Kidney glomerular epithelial cell (primary cell): ENCODE data around the gene RBM33.

Source experiments
- DNase-seq: peaks from one replicate; lab custom pipeline; 2025; lab: John Stamatoyannopoulos, UW

The RBM33 gene

DNA sequence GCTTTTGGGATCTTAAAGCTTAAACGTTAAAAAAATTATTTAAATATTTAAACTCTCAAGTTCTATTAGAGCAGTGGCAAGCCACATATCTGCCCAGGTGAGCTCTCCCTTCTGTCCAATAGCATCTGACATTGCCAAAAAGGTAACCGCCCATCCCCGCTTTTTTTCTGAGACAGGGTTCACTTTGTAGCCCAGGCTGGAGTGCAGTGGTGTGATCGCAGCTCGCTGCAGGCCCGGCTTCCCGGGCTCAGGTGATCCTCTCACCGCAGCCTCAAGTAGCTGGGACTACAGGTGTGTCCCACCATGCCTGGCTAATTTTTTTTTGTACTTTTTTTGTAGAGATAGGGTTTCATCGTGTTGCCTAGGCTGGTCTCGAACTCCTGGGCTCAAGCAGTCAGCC lies 83.2 kb downstream of the RBM33 start:
- DNase-seq, result no peak

DNA sequence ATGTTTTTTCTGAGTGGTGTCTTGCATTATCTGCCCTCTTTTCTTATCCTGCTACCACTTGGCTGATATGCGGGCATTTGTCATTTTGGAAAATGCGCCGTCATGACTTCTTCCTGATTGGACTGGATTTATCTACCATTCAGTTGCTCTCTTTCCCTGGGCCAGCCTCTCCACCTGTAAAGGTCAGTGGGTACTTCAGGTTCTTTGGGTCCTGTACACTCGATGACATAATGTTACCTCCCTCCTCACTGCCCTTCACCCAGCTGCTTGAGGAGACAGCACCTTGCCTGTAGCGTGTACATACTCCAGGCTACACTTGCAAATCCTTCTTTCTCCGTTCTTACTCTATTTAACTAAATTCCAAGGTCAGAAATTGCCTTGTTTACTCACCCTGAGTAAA lies 83.7 kb downstream of the RBM33 start:
- no peak for DNase-seq

DNA sequence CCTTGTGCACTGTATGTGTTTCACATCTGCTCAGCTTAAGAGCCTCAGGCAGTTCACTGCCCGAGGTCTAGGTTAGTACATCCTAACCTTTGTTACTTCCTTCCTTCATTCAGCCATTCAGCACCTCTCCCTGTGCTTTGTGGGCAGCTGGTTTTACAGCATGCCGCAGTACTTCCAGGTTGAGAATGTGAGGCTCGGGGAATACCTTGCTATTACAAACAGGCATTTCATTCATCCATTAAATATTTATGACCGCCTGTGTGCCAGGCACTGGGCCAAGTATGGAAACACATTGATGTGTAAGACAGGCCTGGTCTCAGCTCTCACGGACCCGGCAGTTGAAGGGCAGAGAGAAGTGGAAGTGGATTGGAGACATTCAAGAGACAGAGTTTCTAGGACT lies 85.4 kb downstream of the RBM33 start:
- no peak for DNase-seq

DNA sequence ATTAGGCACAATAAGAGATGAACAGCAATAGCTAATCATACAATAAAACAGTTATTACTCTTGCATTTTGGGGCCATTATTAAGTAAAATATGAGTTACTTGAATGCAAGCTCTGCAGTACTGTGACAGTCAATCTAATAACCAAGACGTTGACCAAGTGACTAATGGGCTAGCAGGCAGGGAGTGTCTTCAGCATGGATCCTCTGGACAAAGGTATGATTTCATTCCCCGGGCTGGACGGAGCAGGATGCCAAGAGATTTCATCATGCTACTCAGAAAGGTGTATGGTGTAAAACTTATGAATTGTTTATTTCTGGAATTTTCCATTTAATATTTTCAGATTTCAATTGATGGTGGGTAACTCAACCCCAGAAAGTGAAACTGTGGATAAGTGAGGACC lies 86.9 kb downstream of the RBM33 start:
- DNase-seq, result no peak

DNA sequence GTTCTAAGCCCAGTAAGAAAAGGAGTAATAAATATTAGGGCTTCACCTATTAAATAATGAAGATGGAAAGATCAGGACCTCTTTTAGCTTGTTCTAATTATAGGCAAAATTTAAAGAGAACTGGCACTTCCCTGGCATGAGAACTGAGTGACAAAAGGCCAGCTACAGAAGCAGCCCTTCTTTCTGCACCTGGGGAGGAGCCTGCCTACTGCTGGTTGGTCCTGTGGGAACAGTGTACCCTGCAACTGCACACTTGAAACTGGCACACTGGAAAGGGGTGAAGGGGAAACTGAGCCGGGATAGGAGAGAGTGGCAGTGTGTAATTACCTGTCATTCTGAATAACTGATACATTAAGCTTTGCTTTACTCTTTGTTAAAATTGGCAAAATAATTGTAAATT lies 87.4 kb downstream of the RBM33 start:
- no peak for DNase-seq

DNA sequence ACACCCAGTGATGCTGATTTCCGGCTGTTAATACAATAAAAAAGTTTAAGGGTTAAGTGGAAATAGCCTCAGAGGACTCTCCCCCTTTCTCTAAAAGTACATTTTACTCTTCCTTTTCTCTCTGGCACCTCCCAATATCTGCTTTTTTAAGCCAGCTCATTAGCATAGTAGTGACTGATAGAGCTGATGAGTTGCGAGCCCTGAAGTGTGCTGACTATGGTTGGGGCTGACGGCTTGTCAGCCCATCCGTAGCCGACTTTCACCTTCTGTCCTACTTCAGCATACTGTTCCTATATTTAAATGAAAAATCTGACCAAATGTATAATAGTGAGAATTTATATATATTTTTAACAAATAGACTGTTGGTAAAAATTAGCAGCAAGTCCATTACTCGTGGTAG lies 87.8 kb downstream of the RBM33 start:
- DNase-seq, result no peak

DNA sequence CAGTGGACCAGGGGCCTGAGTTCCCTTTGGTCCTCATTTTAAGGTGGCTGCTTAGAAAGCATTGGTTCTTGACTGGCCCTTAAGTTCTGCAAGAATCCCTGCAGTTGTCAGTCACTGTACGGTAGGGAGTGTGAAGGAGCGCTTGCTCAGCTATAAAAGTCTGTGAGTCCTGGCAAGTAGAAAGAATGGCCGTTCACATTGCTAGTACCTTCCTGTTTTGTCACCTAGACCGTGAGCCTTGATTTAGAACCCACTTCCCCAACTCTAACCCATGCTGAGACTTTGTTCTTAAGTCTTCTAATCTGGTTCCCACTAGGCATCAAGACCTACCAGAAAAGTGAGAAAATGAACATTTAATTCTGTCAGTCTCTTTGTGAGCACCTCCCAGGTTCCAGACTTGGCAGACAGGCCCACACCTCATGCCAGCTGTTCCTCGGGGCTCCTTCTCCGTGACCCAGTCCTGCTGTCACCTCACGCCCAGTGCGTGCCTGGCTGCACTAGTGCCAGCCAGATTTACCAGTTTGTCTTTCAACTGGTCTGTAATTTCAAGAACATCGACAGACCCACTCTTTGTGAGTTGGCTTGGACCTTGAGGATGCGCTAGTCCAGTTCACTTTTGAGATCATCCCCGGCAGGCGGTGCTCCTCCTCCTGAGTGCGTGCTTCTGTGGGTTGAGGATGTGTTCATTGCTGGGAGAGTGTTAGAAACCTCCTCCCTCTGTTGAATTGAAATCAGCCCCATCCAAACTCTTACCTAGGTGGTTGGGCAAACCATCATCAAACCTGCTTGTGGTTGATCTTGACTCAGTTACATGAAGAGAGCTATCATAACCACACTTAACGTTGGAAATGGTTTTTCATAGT lies 89.4 kb downstream of the RBM33 start:
- DNase-seq, result no peak

DNA sequence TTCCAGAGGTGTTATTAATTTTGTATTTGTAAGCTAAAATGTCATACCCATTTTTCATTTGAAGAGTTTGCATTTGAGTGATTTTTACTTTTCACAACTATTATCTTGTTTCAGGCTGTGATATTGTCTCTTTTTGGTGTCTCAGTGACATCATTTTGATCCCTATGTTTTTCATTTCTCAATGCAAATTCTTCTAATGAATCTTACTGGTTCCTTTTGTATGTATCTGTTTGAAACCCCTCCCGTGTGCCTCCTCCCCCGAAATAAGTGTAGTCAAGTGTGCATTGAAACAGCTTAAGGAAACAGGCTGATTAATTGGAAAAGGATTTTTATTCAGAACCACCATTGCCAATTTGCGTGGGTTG lies 90.0 kb downstream of the RBM33 start:
- DNase-seq, result no peak

DNA sequence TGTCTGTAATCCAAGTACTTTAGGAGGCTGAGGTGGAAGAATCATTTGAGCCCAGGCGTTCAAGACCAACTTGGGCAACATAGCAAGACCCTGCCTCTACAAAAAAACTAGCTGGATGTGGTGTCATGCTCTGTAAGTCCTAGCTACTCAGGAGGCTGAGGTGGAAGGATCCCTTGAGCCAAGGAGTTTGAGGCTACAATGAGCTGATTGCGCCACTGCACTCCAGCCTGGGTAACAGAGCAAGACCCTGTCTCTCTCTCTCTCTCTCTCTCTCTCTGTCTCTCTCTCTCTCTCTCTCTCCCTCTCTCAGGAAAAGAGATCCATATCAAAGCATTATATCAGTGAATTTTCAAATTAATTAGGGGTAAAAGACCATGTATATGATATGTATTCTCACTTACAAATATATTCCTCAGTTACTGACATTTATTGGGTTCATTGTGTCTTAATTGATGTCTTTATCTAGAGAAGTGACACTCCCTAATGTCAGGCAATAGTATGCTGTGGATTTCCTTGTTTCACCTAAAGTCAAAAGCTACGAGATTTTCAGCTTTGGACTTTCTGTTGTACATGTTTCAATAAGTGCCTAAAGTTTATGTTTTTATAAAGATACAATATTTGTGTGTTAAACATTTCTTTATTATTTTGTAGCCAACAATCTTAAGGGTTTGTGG lies 91.1 kb downstream of the RBM33 start:
- no peak for DNase-seq

DNA sequence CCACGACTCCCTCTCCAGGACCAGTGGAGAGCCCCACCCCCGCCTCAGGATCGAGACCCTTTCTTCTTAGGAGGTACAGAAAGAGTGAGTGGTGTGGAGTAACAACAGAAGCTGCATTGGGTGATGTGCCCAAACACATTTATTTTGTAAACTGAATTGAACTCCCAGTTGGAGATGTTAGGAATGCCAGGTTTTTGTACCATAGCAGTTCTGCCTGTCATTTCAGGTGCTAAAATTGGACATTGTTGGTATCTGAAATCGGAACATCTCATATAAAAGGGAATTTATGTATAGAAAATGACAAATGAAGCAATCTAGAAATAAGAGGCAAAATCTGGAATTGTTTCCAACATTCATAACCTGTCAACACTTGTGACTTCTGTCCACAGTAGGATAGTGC lies 93.1 kb downstream of the RBM33 start:
- no peak for DNase-seq

DNA sequence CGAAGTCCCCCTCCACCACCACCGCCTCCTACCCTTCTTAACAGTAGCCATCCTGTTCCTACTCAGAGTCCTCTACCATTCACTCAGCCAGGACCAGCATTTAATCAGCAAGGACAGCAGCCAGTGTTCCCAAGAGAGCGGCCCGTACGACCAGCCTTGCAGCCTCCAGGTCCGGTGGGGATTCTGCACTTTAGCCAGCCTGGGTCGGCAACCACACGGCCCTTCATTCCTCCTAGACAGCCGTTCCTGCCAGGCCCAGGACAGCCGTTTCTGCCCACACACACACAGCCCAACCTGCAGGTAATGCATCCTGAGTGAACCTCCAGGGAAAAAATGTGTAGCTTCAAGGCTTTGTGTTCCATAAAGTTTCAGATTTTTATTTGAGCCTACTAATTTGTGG lies 93.6 kb downstream of the RBM33 start:
- no peak for DNase-seq

DNA sequence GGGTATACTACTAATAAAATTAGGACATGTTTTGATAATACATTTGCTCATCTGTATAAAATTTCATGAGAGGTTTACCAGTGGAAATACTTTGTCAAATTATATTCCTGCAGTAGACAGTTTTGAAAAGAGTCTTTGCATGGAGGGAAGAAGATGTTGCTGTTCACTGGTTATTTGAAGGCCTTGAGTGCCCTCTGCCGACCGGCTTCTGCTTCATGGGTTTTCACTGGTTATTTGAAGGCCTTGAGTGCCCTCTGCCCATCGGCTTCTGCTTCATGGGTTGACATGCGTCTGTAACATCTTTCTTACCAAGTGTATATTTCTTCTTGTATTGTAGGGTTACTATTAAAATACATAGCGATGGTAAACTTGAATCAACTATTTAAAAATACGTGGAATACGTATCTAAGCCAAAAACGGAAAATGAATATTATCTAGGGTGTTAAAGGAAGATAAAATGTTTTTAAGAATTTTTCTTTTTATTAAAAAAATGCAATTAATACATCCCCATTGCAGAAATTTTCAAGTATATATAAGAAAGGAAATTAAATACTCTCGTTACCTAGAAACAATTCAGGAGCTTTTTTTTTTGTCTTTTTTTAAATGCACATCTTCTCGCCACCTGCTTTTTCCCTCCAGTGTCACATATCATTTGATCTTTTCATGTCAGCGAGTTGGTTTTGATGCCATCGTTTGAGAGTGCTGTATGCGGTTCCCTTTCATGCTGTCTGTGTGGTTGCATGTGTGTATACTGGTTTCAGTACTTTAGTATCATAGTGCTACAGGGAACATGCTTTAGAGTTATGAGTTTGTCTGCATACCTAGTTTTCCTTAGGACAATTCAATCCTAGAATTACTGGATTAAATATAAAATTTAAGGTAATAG lies 94.4 kb downstream of the RBM33 start:
- DNase-seq, result peak; percentile 79

DNA sequence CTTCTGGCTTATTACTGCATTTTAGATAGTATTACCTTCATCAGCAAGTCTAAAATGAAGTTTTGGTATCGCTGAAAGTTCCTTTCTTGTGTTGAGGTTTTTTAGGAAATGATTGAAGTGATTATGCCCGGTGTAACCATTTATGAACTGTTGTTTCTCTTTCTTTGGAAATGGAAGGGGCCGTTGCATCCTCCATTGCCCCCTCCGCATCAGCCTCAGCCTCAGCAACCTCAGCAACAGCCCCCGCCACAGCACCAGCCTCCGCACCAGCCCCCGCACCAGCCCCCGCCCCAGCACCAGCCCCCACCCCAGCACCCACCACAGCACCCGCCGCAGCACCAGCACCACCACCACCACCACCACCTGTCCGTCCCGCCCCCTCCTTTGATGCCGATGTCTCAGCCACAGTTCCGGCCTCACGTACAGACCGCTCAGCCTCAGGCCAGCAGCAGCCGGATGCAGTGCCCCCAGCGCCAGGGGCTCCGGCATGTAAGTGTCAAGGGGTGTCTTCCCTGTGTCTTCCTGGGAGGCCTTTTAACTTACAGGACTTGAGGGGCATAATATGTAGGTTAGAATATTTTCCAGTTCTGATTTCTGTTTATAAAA lies 95.2 kb downstream of the RBM33 start:
- DNase-seq, result no peak

DNA sequence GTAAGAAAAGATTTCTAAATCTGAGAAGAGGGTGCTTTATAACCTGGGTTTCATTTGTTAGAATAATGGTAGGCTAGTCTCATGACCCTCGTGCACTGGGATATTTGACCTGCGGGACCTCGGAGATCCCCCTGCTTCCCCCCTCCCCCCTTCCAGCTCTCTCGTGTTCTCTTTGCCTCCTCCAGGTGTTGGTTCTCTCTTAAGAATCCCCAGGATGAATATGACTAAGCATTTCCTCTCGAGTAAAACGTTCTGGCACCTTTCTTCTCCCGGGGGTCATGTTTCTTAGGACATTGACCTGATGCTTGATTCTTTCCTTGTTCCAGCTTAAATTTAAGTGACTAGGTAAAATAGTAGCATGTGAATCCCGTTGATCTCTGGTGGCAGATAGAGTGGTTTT lies 96.6 kb downstream of the RBM33 start:
- no peak for DNase-seq

DNA sequence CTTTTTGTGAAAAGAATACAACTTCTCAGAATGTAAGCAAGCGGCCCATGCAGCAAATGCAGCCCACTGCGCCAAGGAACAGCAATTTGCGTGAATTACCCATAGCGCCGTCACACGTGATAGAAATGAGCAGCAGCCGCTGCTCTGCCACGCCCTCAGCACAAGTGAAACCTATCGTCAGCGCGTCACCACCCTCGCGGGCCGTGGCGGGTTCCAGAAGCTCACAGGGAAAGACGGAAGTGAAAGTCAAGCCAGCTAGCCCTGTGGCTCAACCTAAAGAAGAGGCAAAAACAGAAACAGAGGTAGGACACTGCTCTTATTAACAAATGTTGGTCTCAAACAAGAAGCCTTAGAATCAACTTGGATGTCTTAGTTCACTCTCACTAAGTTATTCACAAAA lies 97.3 kb downstream of the RBM33 start:
- DNase-seq, result no peak

DNA sequence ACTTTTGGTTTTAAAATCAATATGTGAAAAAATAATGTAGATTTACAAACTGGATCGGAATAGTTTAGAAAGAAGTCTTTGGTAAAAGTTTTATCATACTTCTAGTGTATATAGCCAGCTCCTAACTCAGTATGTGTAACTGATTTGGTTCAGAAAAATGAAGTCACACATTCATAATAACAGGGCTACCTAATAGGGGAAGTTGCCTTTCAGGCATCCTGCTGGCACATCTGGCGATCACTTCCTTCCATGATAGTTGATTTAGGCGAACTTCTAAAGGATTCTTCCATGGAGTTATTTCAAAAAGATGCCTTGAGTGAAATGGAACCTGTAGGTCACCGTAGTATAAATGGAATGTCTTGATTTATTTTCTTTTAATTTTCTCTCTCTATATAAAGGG lies 98.7 kb downstream of the RBM33 start:
- DNase-seq, result no peak

DNA sequence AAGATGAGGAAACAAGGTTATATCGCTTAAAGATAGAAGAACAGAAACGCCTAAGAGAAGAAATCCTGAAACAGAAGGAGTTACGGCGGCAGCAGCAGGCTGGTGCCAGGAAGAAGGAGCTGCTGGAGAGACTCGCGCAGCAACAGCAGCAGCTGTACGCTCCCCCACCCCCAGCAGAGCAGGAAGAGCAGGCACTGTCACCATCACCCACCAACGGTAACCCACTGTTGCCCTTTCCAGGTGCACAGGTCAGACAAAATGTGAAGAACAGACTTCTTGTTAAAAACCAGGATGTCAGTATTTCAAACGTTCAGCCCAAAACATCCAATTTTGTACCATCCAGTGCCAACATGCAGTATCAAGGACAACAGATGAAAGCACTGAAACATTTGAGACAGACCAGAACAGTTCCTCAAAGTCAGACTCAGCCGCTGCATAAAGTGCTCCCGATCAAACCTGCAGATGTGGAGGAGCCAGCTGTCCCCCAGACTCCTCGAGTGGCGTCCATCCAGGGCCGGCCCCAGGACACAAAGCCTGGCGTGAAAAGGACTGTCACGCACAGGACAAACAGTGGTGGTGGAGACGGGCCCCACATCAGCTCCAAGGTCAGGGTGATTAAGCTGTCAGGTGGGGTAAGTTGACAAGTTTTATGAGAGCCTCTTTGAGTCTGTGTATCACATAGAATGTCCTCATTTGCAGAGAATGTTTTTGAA lies 100.7 kb downstream of the RBM33 start:
- no peak for DNase-seq

DNA sequence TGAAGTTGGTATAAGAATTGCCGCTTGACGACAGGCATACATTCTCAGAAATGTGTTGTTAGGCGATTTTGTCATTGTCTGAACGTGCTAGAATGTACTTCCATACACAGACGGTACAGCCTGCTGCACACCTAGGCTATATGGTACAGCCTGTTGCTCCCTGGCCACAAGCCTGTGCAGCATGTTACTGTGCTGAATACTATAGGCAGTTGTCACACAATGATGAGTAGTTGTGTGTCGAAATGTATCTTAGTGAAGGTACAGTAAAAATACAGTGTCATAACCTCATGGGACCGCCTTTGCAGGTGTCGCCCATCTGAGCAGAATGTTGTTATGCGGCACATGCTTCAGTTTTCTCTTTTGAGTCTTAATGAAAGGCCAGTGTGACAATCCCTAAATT lies 101.3 kb downstream of the RBM33 start:
- no peak for DNase-seq

DNA sequence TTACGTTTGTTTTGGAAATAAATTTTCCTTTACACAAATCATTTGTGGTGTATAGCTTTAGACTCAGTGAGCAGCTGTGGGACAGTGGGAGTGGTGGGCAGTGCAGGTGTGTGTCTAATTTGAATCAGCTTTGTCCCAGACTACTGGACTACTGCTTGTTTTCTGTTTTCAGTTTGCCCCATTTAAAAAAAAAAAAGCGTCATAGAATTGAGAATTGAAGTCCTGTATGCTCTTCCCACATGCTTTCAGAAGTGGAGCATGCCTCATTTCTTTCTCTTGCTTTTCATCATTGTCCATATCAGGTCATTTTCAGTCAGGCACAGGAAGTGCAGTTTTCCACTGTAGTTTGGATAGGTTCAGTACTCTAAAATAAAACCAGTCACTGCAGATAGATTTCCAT lies 101.7 kb downstream of the RBM33 start:
- DNase-seq, result no peak

DNA sequence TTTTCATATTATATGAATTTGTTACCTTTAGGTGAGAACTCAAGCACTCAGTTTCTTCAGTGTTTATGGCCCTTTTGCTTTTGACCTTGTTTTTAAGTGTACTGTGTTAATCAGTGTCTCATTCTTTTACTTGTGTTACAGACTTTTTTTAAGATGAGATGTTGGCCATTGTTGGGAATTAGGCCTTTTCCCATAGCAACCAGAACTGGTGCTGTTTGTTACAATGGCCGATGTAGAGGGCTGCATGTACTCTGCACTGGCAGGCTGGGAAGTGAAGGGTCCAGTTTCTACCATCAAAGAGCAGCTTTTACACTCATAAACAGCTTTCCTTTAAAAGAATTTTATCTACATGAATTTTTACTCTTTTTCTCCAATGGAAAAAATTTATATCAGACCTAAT lies 102.7 kb downstream of the RBM33 start:
- no peak for DNase-seq

DNA sequence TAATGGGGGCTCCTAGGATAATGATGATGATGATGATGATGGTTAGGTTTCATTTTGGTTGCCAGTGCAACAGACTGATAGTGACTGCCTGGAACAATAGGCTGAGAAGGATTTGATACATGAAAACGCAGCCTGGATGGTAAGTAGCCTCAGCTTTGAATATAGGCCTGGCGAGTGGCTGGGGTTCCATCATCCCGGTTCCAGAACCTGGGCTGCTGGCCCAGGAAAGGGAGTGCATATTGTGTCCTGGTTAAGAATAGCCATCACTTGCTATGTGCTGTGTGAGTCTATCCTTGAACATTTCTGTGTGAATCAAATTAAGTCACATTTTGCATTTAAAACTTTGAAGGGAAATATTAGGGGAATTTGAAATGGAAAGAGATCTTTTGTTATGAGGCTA lies 105.1 kb downstream of the RBM33 start:
- DNase-seq, result no peak
